GM18507 (cell line): ENCODE results near the gene RBMS3.

ENCODE experiments used
- DNase-seq: peaks from one replicate; pipeline ENCODE4 v3.0.0; 2011; ENCODE audit warnings: low read depth; ENCODE audit not compliant: insufficient read length; ENCODE audit errors: extremely low spot score
- FAIRE-seq: peaks from 2 replicates; lab custom pipeline; 2011; peaks lifted over from hg19 to GRCh38; lab: Jason Lieb, UNC

RBMS3 gene

DNA sequence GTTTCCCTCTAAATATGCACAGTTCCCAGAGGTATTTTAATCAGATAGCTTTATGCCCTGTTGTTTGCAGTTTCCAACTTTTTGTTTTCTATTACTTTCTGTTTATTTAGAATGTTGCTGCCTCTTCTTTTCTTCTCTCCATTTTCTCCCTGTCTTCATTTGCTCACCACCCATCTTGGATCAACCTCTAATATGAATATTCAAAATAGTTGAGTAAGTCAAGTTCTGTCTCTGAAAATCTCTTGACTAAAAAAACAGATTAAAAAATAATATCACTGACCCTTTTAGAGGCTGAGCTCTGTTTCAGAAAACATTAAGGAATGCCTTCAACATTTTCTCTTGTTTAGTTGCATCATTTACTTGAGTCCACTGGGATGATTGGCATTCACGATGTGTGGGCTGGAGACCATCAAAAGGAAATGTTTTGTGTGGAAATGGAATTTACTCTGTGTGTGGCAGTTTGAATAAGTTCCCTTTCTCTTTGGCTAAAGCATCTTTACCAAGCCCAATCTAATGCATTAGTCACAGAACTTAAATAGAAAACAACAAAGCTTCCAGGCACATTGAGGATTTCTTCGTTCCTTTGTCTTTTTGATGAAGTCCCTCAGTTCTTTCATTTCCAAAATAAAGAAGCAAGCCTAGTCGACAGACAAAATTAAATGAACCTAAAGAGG is 691.6 kb downstream of the RBMS3 start:
- DNase-seq (no peak), FAIRE-seq (no peak)

DNA sequence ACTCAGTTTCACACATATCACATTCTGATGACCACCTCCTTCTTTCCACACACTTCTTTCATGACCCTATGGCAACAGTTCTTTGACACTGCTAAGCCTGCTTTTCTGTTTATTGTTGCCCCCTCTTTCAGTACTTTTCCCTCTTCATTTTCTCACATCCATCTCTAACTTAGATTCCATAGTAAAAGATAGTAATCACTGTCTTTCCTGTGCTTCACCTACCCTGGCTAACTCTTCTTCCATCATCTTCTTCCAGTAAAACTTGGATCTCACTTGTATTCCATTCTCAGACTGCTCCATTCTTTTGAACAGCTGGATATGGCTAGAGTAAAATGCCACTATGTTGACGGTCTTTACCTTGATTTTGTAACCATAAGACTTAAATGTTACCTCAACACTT is 692.9 kb downstream of the RBMS3 start:
- FAIRE-seq (no peak), DNase-seq (no peak)

DNA sequence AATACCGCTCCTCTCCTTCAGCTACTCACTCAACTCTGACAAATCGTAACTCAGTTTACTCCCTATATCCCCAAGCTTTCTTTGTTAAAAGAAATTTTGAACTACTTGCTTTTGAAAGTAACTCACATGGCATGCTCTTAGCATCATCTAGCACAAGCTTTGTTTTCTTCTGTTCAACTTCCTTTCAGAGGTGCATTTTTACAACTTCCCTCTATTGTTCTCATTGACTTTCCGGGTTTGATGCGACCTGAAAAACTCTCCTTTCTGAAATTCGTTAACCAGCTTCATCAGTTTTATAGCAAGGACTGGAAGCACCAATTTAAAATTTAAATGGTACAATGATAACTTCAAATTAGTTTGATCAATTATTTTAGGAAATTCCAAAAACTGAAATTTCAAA is 696.0 kb downstream of the RBMS3 start:
- DNase-seq: no peak
- no peak for FAIRE-seq

DNA sequence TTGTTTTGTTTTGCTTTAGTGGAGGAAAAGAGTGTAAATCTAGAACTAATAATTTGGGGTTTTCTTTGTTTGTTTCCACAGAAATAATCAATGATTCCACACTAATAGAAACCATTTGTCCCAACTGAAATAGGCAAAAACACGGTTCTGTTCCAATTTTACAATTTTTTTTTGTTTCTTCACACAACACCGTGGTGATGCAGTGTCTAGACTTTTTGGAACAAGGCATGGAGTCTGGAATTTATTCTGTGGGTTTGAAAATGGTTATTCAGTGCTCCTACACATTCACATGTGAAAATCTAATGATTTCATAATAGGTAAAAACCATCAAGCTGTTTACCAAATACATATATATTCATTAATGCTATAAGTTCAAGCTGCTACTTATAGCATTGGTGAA is 696.5 kb downstream of the RBMS3 start:
- DNase-seq: no peak
- no peak for FAIRE-seq

DNA sequence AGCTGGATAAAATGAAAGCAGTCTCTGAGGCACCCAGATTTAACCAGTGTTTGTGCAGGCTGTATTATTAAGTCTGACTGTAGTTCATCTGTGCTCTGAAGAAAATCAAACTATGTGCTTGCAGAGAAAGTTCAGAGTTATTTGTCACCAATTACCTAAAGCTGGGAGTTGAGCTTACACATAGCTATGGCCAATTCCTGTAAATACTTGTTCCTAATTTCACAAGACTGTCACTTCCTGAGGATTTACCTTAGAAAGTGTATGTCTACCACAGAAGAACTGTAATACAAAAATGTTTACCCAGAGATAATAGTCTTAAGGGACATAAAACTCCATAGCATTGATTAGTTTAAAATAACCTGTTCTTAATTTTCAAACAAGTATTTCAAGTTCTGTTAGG is 697.2 kb downstream of the RBMS3 start:
- DNase-seq (no peak), FAIRE-seq (no peak)

DNA sequence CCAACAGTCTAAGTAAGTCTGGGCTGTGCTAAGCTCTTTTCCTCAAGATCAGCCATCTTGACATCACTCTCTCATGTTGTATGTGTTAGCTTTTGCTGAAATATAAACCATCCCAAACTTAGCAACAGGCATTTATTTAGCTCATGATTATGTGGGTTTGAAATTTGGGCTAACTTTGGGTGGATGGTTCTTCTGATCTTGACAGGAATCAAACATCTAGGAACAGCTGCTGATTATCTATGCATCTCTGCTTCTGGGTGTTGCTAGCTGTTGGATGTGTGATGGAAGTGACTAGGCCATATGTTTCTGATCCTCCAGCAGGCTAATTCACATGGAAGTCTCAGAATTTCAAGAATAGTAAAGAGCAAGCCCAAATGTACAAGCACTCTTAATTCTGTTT is 710.3 kb downstream of the RBMS3 start:
- FAIRE-seq (no peak), DNase-seq (no peak)

DNA sequence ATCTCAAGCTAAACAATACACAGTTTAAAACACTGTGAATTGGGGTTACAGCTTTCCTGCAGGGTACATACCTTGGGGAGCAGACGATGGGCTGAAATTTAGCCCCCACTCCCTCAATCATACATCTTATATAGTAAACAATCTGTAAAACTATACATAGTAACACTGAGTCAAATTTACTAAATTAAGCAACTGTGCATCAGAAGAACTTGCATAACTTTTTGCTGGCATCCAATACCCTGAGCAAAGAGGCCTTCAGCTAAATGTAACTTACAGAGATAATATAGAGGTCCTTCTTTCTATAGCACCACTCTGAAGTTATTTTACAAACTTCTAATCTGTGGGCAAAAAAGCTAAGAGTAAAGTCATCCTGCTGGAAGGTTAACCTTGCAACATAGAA is 721.9 kb downstream of the RBMS3 start:
- FAIRE-seq (no peak), DNase-seq (no peak)

DNA sequence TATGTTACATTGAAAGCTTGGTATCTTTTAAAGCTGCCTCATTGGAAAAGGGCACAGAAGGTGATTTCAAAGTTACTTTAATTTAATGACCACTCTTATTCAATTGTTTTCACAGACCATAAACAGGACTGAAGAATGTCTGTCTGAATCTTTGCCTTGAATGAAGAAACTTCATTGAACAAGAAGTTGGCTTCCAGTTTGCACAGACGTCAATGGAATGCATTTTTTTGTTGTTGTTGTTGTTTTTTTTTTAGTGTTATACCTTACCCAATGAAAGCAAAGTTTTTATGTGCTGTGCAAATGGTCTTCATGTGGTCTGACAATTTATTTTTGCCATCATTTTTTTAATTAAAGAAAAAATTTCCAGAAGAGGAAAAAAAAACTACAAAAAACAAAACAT is 722.9 kb downstream of the RBMS3 start:
- DNase-seq (no peak), FAIRE-seq (no peak)

DNA sequence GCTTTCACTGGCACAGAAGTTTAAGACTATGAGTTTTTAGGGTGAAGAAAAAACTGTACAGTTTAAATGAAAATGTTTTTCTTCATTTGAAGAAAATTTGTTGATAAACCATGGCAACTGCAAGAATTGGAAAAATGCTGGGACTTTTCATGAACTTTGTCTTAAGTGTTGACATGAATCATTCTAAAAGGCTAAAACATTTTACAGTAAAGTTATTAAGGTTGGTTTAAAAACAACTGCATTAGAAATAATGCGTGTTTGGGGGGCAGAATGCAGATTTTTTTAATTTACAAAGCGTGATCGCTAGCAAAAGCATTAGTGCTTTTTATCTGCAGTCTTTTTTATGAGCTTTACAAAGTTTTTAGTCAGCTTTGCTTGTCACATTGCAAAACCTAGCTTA is 723.6 kb downstream of the RBMS3 start:
- FAIRE-seq: no peak

DNA sequence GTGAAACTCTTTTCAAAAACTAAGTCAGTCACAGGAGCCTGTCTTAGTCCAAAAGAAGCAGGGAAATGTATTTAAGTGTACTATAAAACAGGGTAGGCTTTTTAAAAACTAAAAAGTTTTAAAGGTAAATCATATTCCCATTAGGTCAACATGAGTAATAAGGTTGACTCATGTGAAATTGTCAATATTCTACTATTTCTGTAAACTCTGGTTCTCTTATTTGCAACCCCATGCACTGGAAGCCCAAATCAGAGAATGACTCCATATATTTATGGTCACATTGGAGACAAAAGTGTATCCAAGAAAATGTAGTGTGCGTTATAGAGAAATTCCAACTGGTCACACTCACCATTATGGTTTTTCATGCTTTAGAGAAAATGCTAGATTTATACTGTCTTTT is 725.2 kb downstream of the RBMS3 start:
- no peak for DNase-seq
- FAIRE-seq: no peak

More for the DNA sequence above, 723.6 kb downstream of the RBMS3 start:
- DNase-seq: no peak

DNA sequence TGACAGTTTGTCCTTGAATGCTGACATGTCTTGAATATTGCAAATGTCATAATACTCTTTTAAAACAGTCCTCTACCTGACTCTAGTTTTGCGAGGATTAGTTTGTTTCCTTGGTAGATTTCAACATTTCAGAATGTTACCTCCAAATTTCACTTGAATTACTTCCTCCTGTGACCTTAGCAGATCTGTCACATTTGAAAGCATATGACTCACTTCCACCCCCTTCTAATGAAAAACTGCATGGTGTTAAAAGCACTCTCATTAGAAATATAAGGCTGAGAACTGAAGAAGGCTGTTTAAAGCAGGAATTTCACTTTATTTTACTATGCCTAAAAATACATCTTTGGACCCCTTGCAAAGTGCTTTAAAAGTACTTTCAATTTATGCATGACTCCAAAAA is 726.8 kb downstream of the RBMS3 start:
- DNase-seq (no peak), FAIRE-seq (no peak)

DNA sequence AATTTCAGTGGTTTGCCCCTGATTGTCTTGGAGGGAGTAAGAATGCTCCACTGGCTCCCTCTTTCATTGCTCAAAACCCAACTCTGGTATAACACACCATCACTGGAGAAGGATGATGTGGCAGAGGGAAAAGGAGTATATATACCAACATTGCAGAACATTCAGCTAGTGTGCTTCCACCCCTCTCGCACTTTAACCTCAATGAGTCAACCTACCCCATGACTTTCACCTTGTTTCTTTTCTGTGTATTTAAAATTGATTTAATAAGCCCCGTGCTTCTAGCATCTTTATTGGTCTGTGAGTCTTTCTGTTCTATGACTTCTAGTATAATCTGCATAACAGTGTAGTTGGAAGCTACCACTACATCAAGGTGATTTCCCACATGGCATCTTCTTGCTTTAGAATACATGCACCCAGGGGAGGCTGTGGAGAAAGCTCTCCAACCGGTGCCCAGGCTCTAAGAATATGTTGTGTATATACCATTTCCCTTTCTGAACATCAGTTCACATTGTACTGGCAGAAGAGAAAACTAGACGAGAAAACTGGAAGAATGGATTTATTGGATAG is 730.4 kb downstream of the RBMS3 start:
- DNase-seq (no peak), FAIRE-seq (no peak)

DNA sequence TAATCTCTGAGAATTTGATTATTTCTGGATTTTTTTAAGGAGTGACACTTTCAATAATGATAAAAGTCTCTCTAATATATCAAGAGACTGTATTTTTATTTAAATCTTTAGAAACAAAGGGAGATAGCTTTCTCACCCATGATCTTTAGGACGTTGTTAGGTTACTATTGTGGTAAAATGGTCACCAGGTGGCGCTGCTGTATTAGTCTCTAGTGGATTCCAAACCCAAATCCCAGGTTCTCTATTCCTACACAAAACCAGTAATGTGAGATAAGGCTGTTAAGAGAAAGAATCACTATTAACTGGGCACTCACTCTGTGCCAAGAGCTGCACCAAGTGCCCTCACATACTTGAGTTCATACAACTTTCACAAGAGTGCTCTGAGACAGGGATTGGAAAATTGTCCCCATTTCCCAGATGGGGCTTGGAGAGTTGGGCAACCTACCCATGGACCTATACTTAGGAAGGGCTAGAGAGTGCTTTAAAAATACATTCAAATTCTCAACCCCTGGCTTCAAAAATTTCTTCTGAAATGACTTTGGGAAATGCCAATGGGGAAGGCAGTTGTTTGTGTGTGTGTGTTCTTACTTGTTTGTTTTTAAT is 732.2 kb downstream of the RBMS3 start:
- DNase-seq (peak; percentile 5), FAIRE-seq (peak; percentile 78)

DNA sequence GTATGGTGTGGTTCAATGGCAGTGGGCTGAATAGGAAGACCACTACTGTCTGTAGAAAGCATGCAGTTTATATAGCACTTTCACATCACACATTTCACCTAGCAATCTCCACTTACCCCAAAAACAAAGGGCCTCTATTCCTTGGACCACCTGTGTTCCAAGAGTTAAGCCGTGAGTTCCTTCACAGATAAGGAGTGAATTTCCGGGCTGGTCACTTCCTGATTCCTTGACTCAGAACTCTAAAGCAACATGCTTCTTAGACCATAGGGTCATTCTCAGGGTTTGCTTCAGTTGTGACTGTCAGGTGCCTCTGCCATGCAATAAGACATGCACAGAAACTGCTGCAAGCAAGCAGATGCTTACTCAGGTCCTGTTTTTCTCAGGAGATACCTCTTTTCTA is 737.0 kb downstream of the RBMS3 start:
- no peak for FAIRE-seq

DNA sequence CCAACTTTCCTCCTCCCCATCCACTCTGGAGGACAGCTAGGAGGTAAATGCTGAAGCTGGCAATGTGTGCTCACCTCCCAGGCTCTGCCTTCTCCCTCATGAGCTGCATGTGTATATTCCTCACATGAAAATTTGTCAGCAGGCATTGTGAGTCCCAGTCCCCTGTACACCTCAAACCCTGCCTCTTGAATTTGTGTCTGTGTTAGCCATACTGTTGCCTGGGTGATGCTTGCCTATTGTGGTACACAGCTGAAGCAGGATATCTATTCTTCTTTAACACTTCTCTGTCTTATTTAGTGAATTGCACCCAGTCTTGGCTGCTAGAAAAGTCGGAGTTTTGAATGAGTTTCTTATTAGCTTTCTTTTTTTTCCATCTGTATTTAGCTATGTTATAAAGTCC is 739.5 kb downstream of the RBMS3 start:
- DNase-seq (no peak), FAIRE-seq (no peak)

More for the DNA sequence above, 737.0 kb downstream of the RBMS3 start:
- no peak for DNase-seq

DNA sequence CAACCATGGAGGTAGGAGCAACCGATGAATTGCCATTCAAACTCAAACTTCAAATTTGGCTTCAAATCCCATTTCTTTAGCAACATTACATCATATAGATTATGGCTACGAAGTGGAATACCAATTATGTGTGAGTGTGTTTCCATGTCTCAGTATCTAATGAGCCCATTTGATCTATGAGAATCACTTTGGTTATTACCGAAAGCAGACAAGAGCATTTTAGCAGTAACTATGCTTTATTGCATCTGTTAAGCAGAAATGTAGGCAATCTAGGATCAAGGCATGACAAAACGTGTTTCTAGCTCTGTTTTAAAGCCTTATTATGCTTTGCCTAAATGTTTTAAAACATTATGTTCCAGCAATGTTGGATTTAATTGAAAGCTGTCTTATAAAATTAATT is 743.6 kb downstream of the RBMS3 start:
- no peak for FAIRE-seq

DNA sequence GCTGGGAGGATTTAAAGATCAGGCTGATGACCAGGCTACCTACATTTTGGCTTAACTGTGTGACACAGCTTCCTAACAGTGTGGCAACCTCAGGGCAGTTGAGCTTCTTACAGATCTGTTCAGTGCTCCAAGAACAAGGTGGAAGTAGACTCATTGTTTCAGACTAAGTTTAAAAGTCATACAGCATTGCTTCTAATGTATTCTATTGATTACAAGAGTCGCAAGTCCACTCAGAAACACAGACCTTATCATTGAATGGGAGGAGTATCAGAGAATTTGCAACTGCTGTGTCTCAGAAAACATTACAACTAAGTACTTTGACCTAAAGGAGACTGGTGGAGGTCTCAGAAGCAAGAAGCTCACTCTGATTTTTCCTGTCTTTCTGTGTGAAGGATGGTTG is 746.0 kb downstream of the RBMS3 start:
- FAIRE-seq (no peak), DNase-seq (no peak)

More for the DNA sequence above, 743.6 kb downstream of the RBMS3 start:
- no peak for DNase-seq

DNA sequence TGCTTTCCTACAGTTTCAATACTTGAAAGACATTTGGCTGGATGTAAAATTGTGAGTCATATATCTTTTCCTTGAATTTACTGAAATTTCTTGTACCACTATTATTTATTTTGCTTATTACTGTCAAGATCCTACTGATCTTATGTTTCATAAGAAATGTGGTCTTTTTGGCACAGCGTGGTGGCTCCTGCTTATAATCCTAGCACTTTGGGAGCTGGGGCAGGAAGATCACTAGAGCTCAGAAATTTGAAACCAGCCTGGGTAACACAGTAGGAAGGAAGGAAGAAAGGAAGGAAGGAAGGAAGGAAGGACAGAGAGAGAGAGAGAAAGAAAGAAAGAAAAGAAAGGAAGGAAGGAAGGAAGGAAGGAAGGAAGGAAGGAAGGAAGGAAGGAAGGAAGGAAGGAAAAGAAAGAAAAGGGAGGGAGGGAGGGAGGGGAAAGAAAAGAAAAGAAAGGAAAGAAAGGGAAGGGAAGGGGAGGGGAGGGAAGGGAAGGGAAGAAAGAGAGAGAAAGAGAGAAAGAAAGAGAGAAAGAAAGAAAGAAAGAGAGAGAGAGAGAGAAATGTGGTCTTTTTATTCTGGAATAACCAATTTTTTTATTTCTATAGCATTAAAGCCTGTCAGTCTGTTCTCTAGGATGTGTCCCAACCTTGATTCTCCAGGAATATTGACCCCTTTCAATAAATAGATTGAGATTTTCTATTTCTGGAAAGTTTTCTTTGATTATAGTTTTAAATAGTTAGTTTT is 753.5 kb downstream of the RBMS3 start:
- FAIRE-seq (no peak), DNase-seq (no peak)

DNA sequence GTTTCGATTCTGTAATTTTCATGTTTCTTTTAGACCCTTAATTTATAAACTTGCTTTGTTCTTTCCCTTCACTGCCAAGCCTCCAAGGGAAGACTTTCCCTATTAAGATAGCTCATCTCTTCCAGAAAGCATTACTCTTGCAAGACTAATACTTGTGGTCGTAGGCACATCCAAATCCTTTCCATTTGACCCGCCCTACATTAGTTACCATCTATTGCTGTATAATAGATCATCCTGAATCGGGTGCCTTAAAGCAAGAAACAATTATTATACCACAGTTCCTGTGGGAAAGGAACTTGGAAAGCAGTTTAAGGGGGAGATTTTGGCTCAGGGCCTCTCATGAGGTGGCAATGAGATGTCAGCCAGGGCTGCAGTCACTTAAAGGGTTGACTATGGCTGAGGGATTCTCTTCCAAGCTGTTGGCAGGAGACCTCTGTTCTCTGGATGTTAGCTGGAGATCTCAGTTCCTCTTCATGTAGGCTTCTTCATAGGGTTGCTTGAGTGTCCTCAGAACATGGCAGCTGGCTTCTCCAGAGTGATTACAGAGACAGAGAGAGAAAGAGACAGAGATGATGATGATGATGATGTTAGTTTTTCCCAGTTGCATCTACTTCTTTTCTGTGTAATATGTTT is 755.2 kb downstream of the RBMS3 start:
- FAIRE-seq (no peak), DNase-seq (no peak)

DNA sequence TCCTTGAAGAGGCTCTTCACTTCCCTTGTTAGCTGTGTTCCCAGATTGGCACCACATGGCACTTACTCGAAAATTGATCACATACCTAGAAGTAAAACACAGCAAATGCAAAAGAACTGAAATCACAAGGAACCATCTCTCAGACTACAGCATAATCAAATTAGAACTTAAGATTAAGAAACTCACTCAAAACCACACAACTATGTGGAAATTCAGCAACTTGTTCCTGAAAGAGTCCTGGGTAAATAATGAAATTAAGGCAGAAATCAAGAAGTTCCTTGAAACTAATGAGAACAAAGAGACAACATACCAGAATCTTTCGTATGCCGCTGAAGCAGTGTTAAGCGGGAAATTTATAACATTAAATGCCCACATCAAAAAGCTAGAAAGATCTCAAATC is 759.3 kb downstream of the RBMS3 start:
- DNase-seq (no peak), FAIRE-seq (no peak)
